Thyroid gland (tissue), 4 donors: Measurements from ENCODE around the gene DIO3.

Source experiments
- POLR2A ChIP-seq, 2 donors: fragments of 450-650 bp; IDR thresholded peaks; one replicate each; pipeline ENCODE4 v1.6.1; 2017; ENCODE audit warnings: antibody characterized with exemption in 2 of 2, mild to moderate bottlenecking in 2 of 2, moderate library complexity in 1 of 2
- TF ChIP-seq, protein P1 (sequence below), 6 experiments: fragments of 200-600 bp in 3 of 6; fragments of 450-650 bp in 3 of 6; sonication (generic) in 3 of 6; IDR thresholded peaks; one replicate each; pipeline ENCODE4 v1.5.1; 2016 to 2019; ENCODE audit warnings: antibody characterized with exemption in 6 of 6, mild to moderate bottlenecking in 2 of 6, inconsistent platforms in 1 of 6, moderate library complexity in 1 of 6

DNA sequence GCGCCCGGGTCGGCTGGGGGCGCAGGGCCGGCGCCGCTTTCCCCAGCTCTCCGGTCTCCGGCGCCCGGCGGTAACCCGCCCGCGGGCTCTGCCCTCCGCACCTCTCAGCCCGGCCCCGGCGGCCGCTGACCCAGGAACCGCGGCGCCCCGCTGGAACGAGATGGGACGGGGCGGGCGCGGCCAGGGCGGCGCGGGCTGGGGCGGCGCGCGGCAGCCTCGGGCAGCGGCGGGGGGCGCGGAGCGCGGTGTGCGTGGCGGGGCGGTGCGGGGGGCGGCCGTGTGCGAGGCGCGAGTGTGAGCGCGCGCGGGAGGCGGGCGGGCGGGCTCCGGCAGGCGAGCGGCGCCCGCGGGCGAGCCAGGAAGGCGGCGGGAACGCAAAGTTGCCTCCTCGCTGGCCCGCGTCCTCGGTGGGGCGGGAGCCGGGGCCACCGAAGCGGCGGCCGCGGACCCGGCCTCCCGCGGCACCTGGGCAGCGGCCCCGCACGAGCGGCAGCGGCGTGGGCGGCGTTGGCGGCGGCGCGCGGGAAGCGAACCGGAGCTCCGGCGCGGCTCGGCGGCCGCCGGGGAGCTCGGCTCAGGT is 671 bp upstream of the DIO3 start:
- TF ChIP-seq, protein P1, sequence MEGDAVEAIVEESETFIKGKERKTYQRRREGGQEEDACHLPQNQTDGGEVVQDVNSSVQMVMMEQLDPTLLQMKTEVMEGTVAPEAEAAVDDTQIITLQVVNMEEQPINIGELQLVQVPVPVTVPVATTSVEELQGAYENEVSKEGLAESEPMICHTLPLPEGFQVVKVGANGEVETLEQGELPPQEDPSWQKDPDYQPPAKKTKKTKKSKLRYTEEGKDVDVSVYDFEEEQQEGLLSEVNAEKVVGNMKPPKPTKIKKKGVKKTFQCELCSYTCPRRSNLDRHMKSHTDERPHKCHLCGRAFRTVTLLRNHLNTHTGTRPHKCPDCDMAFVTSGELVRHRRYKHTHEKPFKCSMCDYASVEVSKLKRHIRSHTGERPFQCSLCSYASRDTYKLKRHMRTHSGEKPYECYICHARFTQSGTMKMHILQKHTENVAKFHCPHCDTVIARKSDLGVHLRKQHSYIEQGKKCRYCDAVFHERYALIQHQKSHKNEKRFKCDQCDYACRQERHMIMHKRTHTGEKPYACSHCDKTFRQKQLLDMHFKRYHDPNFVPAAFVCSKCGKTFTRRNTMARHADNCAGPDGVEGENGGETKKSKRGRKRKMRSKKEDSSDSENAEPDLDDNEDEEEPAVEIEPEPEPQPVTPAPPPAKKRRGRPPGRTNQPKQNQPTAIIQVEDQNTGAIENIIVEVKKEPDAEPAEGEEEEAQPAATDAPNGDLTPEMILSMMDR (IDR thresholded peaks at IDR 0.05): no peak
- TF ChIP-seq POLR2A (IDR thresholded peaks at IDR 0.05): no peak
